A673 (cell line): Measurements from ENCODE around the gene LCN10.

Experiments used
- EZH2 ChIP-seq: fragments of 200-600 bp; sonication (generic); IDR thresholded peaks from 2 replicates; pipeline ENCODE4 v1.6.1; 2017; ENCODE audit warnings: borderline replicate concordance, low read depth, mild to moderate bottlenecking, mixed read lengths, antibody characterized with exemption, low read length; ENCODE audit not compliant: poor library complexity, severe bottlenecking
- TF ChIP-seq, protein P1 (sequence below): fragments of 300-800, 200-600 bp; sonication (generic); conservative IDR thresholded peaks from 2 replicates; pipeline ENCODE4 v1.5.1; 2017; ENCODE audit warnings: low read depth, mild to moderate bottlenecking, antibody characterized with exemption, low read length, moderate library complexity, mixed read lengths

DNA sequence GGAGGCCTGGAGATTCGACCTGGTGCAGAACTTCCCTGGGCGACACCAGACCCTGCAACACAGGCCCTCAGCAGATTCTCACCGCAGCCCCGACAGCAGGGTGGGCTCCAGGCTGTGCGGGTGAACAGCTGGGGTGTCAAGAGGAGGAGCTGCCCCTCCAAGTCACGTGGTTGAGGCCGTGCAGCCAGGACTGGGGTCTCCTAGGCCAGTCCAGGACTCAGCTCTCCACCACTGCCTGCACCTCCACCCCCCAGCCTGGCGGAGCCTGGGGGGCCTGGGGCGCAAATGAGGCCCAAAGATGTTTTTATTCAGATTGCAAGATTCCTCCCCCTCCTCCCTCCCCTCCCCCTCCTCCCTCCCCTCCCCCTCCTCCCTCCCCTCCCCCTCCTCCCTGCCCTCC is 46.2 kb downstream of the LCN10 start:
- no peak for TF ChIP-seq EZH2
- TF ChIP-seq, protein P1, sequence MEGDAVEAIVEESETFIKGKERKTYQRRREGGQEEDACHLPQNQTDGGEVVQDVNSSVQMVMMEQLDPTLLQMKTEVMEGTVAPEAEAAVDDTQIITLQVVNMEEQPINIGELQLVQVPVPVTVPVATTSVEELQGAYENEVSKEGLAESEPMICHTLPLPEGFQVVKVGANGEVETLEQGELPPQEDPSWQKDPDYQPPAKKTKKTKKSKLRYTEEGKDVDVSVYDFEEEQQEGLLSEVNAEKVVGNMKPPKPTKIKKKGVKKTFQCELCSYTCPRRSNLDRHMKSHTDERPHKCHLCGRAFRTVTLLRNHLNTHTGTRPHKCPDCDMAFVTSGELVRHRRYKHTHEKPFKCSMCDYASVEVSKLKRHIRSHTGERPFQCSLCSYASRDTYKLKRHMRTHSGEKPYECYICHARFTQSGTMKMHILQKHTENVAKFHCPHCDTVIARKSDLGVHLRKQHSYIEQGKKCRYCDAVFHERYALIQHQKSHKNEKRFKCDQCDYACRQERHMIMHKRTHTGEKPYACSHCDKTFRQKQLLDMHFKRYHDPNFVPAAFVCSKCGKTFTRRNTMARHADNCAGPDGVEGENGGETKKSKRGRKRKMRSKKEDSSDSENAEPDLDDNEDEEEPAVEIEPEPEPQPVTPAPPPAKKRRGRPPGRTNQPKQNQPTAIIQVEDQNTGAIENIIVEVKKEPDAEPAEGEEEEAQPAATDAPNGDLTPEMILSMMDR: no peak
